K562 (cell line): Measurements from ENCODE around the gene S100A3. TPM values are rescaled to one million over a fixed set of nuclear protein-coding genes. Genes with fewer than 3 reads are reported as not detected.

ENCODE experiments used
- ATAC-seq: fragments of 200-7000 bp; cut with Tn5 transposase; 3 replicates; pipeline ENCODE4 v1.9.1; 2020; ENCODE audit warnings: moderate library complexity
- BruUV-seq: library from RNA; stranded (reverse); fragments of 400-500 nt; replicated peaks from 2 replicates; lab custom pipeline; 2021; lab: Mats Ljungman, UMichigan
- CTCF ChIA-PET: fragments of 300-600 bp; formaldehyde crosslinking; extraction: SDS; loops from one replicate; lab custom pipeline; 2021; ENCODE audit warnings: low intra/inter-chr PET ratio; lab: Yijun Ruan, JAX
- POLR2A ChIA-PET: fragments of 300-600, 350-650 bp; sonication (Branson Sonifier 250); formaldehyde crosslinking; extraction: SDS; loops from one replicate; lab custom pipeline; 2021; ENCODE audit warnings: antibody characterized with exemption, inconsistent platforms; lab: Yijun Ruan, JAX
- DNase-seq, 4 experiments: peaks; one replicate each; pipeline versions ENCODE4 v3.0.0 to v3.0.0-alpha.2; 2011 to 2018; ENCODE audit warnings: low spot score in 3 of 4, mixed read lengths in 3 of 4; ENCODE audit errors: extremely low read depth in 1 of 4
- FAIRE-seq: peaks from 2 replicates; lab custom pipeline; 2011; peaks lifted over from hg19 to GRCh38; lab: Jason Lieb, UNC
- H2AFZ ChIP-seq: 2 replicates; pipeline ENCODE4 v1.6.0; 2011; ENCODE audit warnings: low read depth, low read length, control low read depth, inconsistent platforms
- H3K27ac ChIP-seq: fragments of 200-600 bp; 3 replicates; pipeline ENCODE4 v1.8.0; 2011; ENCODE audit warnings: low read depth, mild to moderate bottlenecking, control low read depth, inconsistent platforms, low read length, moderate library complexity, mixed read lengths; ENCODE audit errors: extremely low read depth
- H3K27me3 ChIP-seq, 2 experiments: fragments of 300-600 bp in 1 of 2; 2 replicates in 1 of 2; 3 replicates in 1 of 2; pipeline versions ENCODE4 v1.6.0 to v1.8.0; 2011; ENCODE audit warnings: inconsistent platforms in 2 of 2, low read length in 2 of 2, mild to moderate bottlenecking in 1 of 2, mixed read lengths in 1 of 2, moderate library complexity in 1 of 2; ENCODE audit not compliant: control insufficient read depth in 2 of 2, insufficient read depth in 2 of 2
- H3K36me3 ChIP-seq: fragments of 300-600 bp; 3 replicates; pipeline ENCODE4 v1.8.0; 2011; ENCODE audit warnings: mild to moderate bottlenecking, low read length, inconsistent platforms; ENCODE audit not compliant: control insufficient read depth, insufficient read depth
- H3K4me1 ChIP-seq, 2 experiments: fragments of 200-600 bp in 1 of 2; replicated peaks in 1 of 2; 2 replicates in 1 of 2; 3 replicates in 1 of 2; pipeline versions ENCODE4 v1.5.1 to v1.8.0; 2011; ENCODE audit warnings: inconsistent platforms in 2 of 2, low read length in 2 of 2, mild to moderate bottlenecking in 1 of 2, mixed read lengths in 1 of 2, moderate library complexity in 1 of 2; ENCODE audit not compliant: control insufficient read depth in 2 of 2, insufficient read depth in 2 of 2
- H3K4me2 ChIP-seq: 2 replicates; pipeline ENCODE4 v1.6.1; 2011; ENCODE audit warnings: low read length, control low read depth, inconsistent platforms, mixed read lengths; ENCODE audit not compliant: insufficient read depth
- H3K4me3 ChIP-seq: fragments of 200-600 bp; sonication (generic), shearing (Covaris generic); 2 replicates; pipeline ENCODE4 v1.5.1; 2016; ENCODE audit warnings: control low read depth, inconsistent platforms
- H3K79me2 ChIP-seq: fragments of 200-600 bp; 3 replicates; pipeline ENCODE4 v1.8.0; 2011; ENCODE audit warnings: low read length, inconsistent platforms; ENCODE audit not compliant: control insufficient read depth, insufficient read depth
- H3K9ac ChIP-seq, 2 experiments: 2 replicates each; pipeline versions ENCODE4 v1.6.0 to v1.6.1; 2011; ENCODE audit warnings: low read depth in 2 of 2, low read length in 2 of 2, control low read depth in 1 of 2, inconsistent platforms in 1 of 2, mild to moderate bottlenecking in 1 of 2, mixed read lengths in 1 of 2; ENCODE audit not compliant: insufficient read depth in 1 of 2
- H3K9me1 ChIP-seq: one replicate; pipeline ENCODE4 v1.6.0; 2011; ENCODE audit warnings: inconsistent platforms, mild to moderate bottlenecking, low read length, moderate library complexity; ENCODE audit not compliant: control insufficient read depth, insufficient read depth
- H3K9me3 ChIP-seq: replicated peaks from 2 replicates; pipeline ENCODE4 v1.5.1; 2011; ENCODE audit warnings: low read depth, low read length, inconsistent platforms; ENCODE audit not compliant: control insufficient read depth, insufficient read depth
- H4K20me1 ChIP-seq: replicated peaks from 2 replicates; pipeline ENCODE4 v1.6.1; 2011; ENCODE audit warnings: low read length, inconsistent platforms, mixed read lengths; ENCODE audit not compliant: control insufficient read depth, insufficient read depth
- ESRRB ChIP-seq: fragments of 250-450 bp; sonication (Bioruptor Pico); IDR thresholded peaks from 2 replicates; pipeline ENCODE4 v1.5.0; 2020; ENCODE audit warnings: mild to moderate bottlenecking, moderate library complexity, borderline replicate concordance
- PRDM10 ChIP-seq: fragments of 450-650 bp; IDR thresholded peaks from 2 replicates; pipeline ENCODE4 v1.6.1; 2018; ENCODE audit not compliant: partially characterized antibody
- WGBS: fragments of 100-300 bp; shearing (Covaris generic); methylation state at CpG from one replicate; pipeline ENCODE4 v1.1.6; 2016; ENCODE audit warnings: low coverage, mixed read lengths; ENCODE audit not compliant: insufficient coverage; ENCODE audit errors: missing lambda C conversion rate; 5-methylcytosine and 5-hydroxymethylcytosine counted together
- in situ Hi-C: fragments of 300-500 bp; cut with MboI; formaldehyde crosslinking; loops from 4 replicates; pipeline ENCODE4 v1.15.0; 2018; ENCODE audit warnings: inconsistent platforms, mixed read lengths
- intact Hi-C: fragments of 100-400 bp; cut with micrococcal nuclease; formaldehyde crosslinking; loops from 2 replicates; pipeline ENCODE4 v1.14.2; 2022
- polyA plus RNA-seq, 8 experiments: library from polyadenylated mRNA; depleted of rRNA in 4 of 8; stranded (reverse) in 5 of 8; unstranded in 3 of 8; fragments of >200 nt; fragmentation: Nextera tagmentation in 2 of 8; fragmentation: Illumina TruSeq in 1 of 8; extraction: Ambion mirVana in 2 of 8; extraction: Trizol in 1 of 8; gene quantifications; 2 replicates each; pipeline versions ENCODE4 v1.2.1 to v1.2.3, GENCODE V29; 2011 to 2014; ENCODE audit warnings: inconsistent platforms in 1 of 8, missing spikeins in 1 of 8
- total RNA-seq, 7 experiments: library from RNA; depleted of rRNA in 6 of 7; stranded (reverse); fragments of >200 nt in 6 of 7; fragmentation: Illumina TruSeq in 2 of 7; extraction: Trizol in 2 of 7; gene quantifications; 2 replicates each; pipeline versions ENCODE4 v1.2.1 to v1.2.3, GENCODE V29; 2011 to 2021; ENCODE audit warnings: low replicate concordance in 1 of 7

S100A3 gene
- total and polyA plus RNA-seq, 9 of the 15 experiments (the other 6 are each of a cell fraction or from before 2014, with no cell fraction given) = 0.08 to 1.7 (median 0.18) TPM; not detected in 4

- Histone ChIP-seq H3K36me3 (no peaks in the 10 kb centered on the region), H3K9me3 (no peaks in the 10 kb centered on the region), H3K4me2 (peak overlapping the region; percentile 71; the same call in 1 of the 2 replicates), H2AFZ (peak overlapping the region; percentile 80), H3K9me1 (no peaks in the 10 kb centered on the region), H3K79me2 (no peaks in the 10 kb centered on the region), H3K4me1 (peaks cover 76 to 80% of the 10 kb centered on the region in 2 experiments), H3K27ac (no peak overlapping the region), H4K20me1 (no peaks in the 10 kb centered on the region), H3K4me3 (no peak overlapping the region)
- intact Hi-C loops (no loop called here), in situ Hi-C loops (no loop called here)
- WGBS = 45% methylated on average over 13 of the region's 13 CpGs
- BruUV-seq = no TSS peak
- no peak for FAIRE-seq
- no peak for ATAC-seq
- ChIA-PET POLR2A (interaction anchor here (0.6 to 2.2 kb wide), 2 partner anchors 84 to 1599 kb away, joined by 3 to 9 read pairs; partner anchors contain the start of gene S100A13), CTCF (no interaction called here)
- TF ChIP-seq ESRRB (CRISPR knock-in tag) = no peak
- peak; percentile 89 for TF ChIP-seq PRDM10
- TF ChIP-seq, all 486 proteins: peak for 1
- H3K9ac ChIP-seq = peak overlapping the region in 1 of 2 experiments; percentile 53; a peak in 1 of 4 replicates
- DNase-seq = no peak
- H3K27me3 ChIP-seq = no peaks in the 10 kb centered on the region
Observed at GRCh38 chr1:153542956-153543711, 5.9 kb downstream of the S100A3 start.
